Fibroblast of villous mesenchyme (primary cell): ENCODE data around the gene THBD. TPM values are rescaled to one million over a fixed set of nuclear protein-coding genes. Genes with fewer than 3 reads are reported as not detected.
A peak's percentile ranks its signal among the peaks of the same experiment; 100 is the strongest.

Experiments
- DNase-seq: peaks from one replicate; pipeline ENCODE4 v3.0.0-alpha.2; 2010; ENCODE audit warnings: low read depth
- H3K4me3 ChIP-seq: 2 replicates; pipeline ENCODE4 v1.5.1; 2011; ENCODE audit warnings: low read depth, mild to moderate bottlenecking, low read length
- CTCF ChIP-seq: IDR thresholded peaks from 2 replicates; pipeline ENCODE4 v1.5.1; 2012; ENCODE audit warnings: low read depth, mild to moderate bottlenecking, low read length; ENCODE audit not compliant: insufficient read depth
- total RNA-seq: library from RNA; depleted of rRNA; stranded (reverse); fragments of >200 nt; gene quantifications from 2 replicates; pipeline ENCODE4 v1.2.3, GENCODE V29; 2012

THBD gene
- total RNA-seq, 1 donor = under 0.01 TPM

- no peak for DNase-seq
- no peak overlapping the region for H3K4me3 ChIP-seq
- no peak for TF ChIP-seq CTCF
Measured at GRCh38 chr20:23063168-23063567, 13.7 kb upstream of the THBD start.

- H3K4me3 ChIP-seq = no peak overlapping the region
- no peak for DNase-seq
- TF ChIP-seq CTCF = no peak
Measured at GRCh38 chr20:23062632-23063031, 13.2 kb upstream of the THBD start.

GRCh38 chr20:23061734-23062561 lies 12.5 kb upstream of the THBD start:
- DNase-seq = peak; percentile 93
- peak; percentile 70 for TF ChIP-seq CTCF

GRCh38 chr20:23061262-23061661 lies 11.8 kb upstream of the THBD start:
- no peak for DNase-seq
- no peak for TF ChIP-seq CTCF
- no peak overlapping the region for H3K4me3 ChIP-seq

More at GRCh38 chr20:23061734-23062561, 12.5 kb upstream of the THBD start:
- H3K4me3 ChIP-seq = no peak overlapping the region

GRCh38 chr20:23060629-23061028 lies 11.2 kb upstream of the THBD start:
- no peak overlapping the region for H3K4me3 ChIP-seq
- TF ChIP-seq CTCF = no peak
- DNase-seq = peak; percentile 9

GRCh38 chr20:23059846-23060245 lies 10.4 kb upstream of the THBD start:
- H3K4me3 ChIP-seq = no peak overlapping the region
- peak; percentile 6 for DNase-seq
- TF ChIP-seq CTCF = no peak
